Esophagus muscularis mucosa (tissue), 4 donors: ENCODE data around the gene DMRTC2. TPM values are rescaled to one million over a fixed set of nuclear protein-coding genes. Genes with fewer than 3 reads are reported as not detected.

Experiments
- DNase-seq: peaks from one replicate; pipeline ENCODE4 v3.0.0-alpha.2; 2017; ENCODE audit errors: extremely low spot score
- H3K27ac ChIP-seq, 4 donors: fragments of 200-600 bp; sonication (generic); replicated peaks in 1 of 4; 1 replicate in 3 of 4; 2 replicates in 1 of 4; pipeline ENCODE4 v1.5.1; 2016 to 2019; ENCODE audit warnings: mild to moderate bottlenecking in 1 of 4
- H3K27me3 ChIP-seq, 4 donors: fragments of 200-600 bp; sonication (generic); one replicate each; pipeline versions ENCODE4 v1.5.1 to v1.6.0; 2016 to 2019
- H3K36me3 ChIP-seq, 4 donors: fragments of 200-600 bp; sonication (generic); one replicate each; pipeline ENCODE4 v1.5.1; 2016 to 2019
- H3K4me1 ChIP-seq, 4 donors: fragments of 200-600 bp; sonication (generic); one replicate each; pipeline ENCODE4 v1.5.1; 2016 to 2019
- H3K4me3 ChIP-seq, 4 donors: fragments of 200-600 bp; sonication (generic); 1 replicate in 2 of 4; 2 replicates in 2 of 4; pipeline ENCODE4 v1.5.1; 2016 to 2019; ENCODE audit warnings: mild to moderate bottlenecking in 4 of 4, moderate library complexity in 1 of 4
- H3K9me3 ChIP-seq, 4 donors: fragments of 200-600 bp; sonication (generic); 1 replicate in 3 of 4; 2 replicates in 1 of 4; pipeline ENCODE4 v1.5.1; 2016 to 2019
- CTCF ChIP-seq, 3 experiments: fragments of 200-600 bp in 2 of 3; fragments of 450-650 bp in 1 of 3; sonication (generic) in 2 of 3; IDR thresholded peaks; one replicate each; pipeline ENCODE4 v1.5.1; 2017 to 2019; ENCODE audit warnings: antibody characterized with exemption in 3 of 3, mild to moderate bottlenecking in 2 of 3, moderate library complexity in 1 of 3
- EP300 ChIP-seq: sonication (generic); formaldehyde crosslinking; IDR thresholded peaks from one replicate; pipeline ENCODE4 v1.6.1; 2017; ENCODE audit warnings: antibody characterized with exemption
- POLR2A ChIP-seq: fragments of 450-650 bp; IDR thresholded peaks from one replicate; pipeline ENCODE4 v1.6.1; 2017; ENCODE audit warnings: antibody characterized with exemption, moderate library complexity, mild to moderate bottlenecking, low read depth
- POLR2AphosphoS5 ChIP-seq, 2 donors: sonication (generic); formaldehyde crosslinking; IDR thresholded peaks; one replicate each; pipeline ENCODE4 v1.6.1; 2017; ENCODE audit warnings: antibody characterized with exemption in 2 of 2
- WGBS: methylation state at CpG from one replicate; pipeline ENCODE4 v1.1.5; 2018; 5-methylcytosine and 5-hydroxymethylcytosine counted together
- intact Hi-C: fragments of 100-400 bp; cut with DNase I; formaldehyde crosslinking; loops from one replicate; pipeline ENCODE4 v1.15.1; 2023
- total RNA-seq, 4 donors: library from RNA; depleted of rRNA; stranded (reverse); fragments of >200 nt; gene quantifications; one replicate each; pipeline versions ENCODE4 v1.1.0 to v1.2.1, GENCODE V29; 2016

Gene DMRTC2
- total RNA-seq, 4 donors from 2014 or later: not detected

GRCh38 chr19:41860419-41861115, 15.7 kb downstream of the DMRTC2 start:
- Histone ChIP-seq H3K4me1 (peaks cover 29 to 57% (median 44%) of the 10 kb centered on the region in 4 donors), H3K36me3 (peaks cover 25 to 48% (median 46%) of the 10 kb centered on the region in 4 donors), H3K4me3 (peak overlapping the region; percentile 71 to 99 (median 88)), H3K27me3 (peaks cover 0 to 5% (median under 1%) of the 10 kb centered on the region in 4 donors), H3K9me3 (no peaks in the 10 kb centered on the region), H3K27ac (peak overlapping the region; percentile 92 to 96 (median 94))
- TF ChIP-seq EP300 (no peak), CTCF (IDR thresholded peaks at IDR 0.05) (no peak), POLR2A (no peak), POLR2AphosphoS5 (IDR thresholded peaks at IDR 0.05) (no peak)
- 0% methylated on average over 12 of the region's 45 CpGs for WGBS
- intact Hi-C loops: loop anchor here (5.0 kb wide), 1 partner anchor 92 kb away; no protein-coding TSS in a partner anchor
- no peak for DNase-seq

GRCh38 chr19:41861116-41861768, 16.4 kb downstream of the DMRTC2 start:
- intact Hi-C loops: loop anchor here (5.0 kb wide), 1 partner anchor 91 kb away; no protein-coding TSS in a partner anchor
- no peak for DNase-seq
- peaks cover 25 to 53% (median 50%) of the 10 kb centered on the region in 4 donors for H3K36me3 ChIP-seq
- 41% methylated on average over 9 of the region's 9 CpGs for WGBS
- peak overlapping the region; percentile 71 to 99 (median 88) for H3K4me3 ChIP-seq
- H3K9me3 ChIP-seq: no peaks in the 10 kb centered on the region
- H3K4me1 ChIP-seq: peaks cover 29 to 62% (median 47%) of the 10 kb centered on the region in 4 donors
- H3K27ac ChIP-seq: peak overlapping the region; percentile 92 to 96 (median 94)
- TF ChIP-seq CTCF (IDR thresholded peaks at IDR 0.05): no peak
- TF ChIP-seq EP300: no peak
- no peak for TF ChIP-seq POLR2AphosphoS5 (IDR thresholded peaks at IDR 0.05)
- no peak for TF ChIP-seq POLR2A
- H3K27me3 ChIP-seq: peaks cover 0 to 5% (median 0%) of the 10 kb centered on the region in 4 donors

GRCh38 chr19:41861846-41862245, 17.0 kb downstream of the DMRTC2 start:
- Histone ChIP-seq H3K4me1 (peaks cover 29 to 68% (median 50%) of the 10 kb centered on the region in 4 donors), H3K4me3 (peak overlapping the region in 1 of 4 donors; percentile 99), H3K27ac (no peak overlapping the region), H3K36me3 (peaks cover 25 to 59% (median 56%) of the 10 kb centered on the region in 4 donors), H3K27me3 (peaks cover 0 to 1% (median 0%) of the 10 kb centered on the region in 4 donors), H3K9me3 (no peaks in the 10 kb centered on the region)
- TF ChIP-seq CTCF (IDR thresholded peaks at IDR 0.05): no peak
- no peak for TF ChIP-seq POLR2AphosphoS5 (IDR thresholded peaks at IDR 0.05)
- no peak for TF ChIP-seq EP300
- TF ChIP-seq POLR2A: no peak
- 74% methylated on average over 9 of the region's 9 CpGs for WGBS
- DNase-seq: no peak
- intact Hi-C loops: loop anchor here (5.0 kb wide), 1 partner anchor 90 kb away; no protein-coding TSS in a partner anchor

GRCh38 chr19:41862445-41862986, 17.7 kb downstream of the DMRTC2 start:
- intact Hi-C loops: loop anchor here (5.0 kb wide), 1 partner anchor 90 kb away; no protein-coding TSS in a partner anchor
- H3K4me1 ChIP-seq: peaks cover 29 to 72% (median 50%) of the 10 kb centered on the region in 4 donors

More at GRCh38 chr19:41862445-41862986, 17.7 kb downstream of the DMRTC2 start:
- no peak for DNase-seq
- Histone ChIP-seq H3K27me3 (no peaks in the 10 kb centered on the region), H3K36me3 (peaks cover 25 to 66% (median 62%) of the 10 kb centered on the region in 4 donors), H3K27ac (no peak overlapping the region), H3K4me3 (no peak overlapping the region), H3K9me3 (no peaks in the 10 kb centered on the region)
- WGBS: 69% methylated on average over 2 of the region's 2 CpGs
- TF ChIP-seq CTCF (IDR thresholded peaks at IDR 0.05) (no peak), EP300 (no peak), POLR2A (no peak), POLR2AphosphoS5 (IDR thresholded peaks at IDR 0.05) (no peak)
